ENCODE results near the gene ZBTB44. TPM values are rescaled to one million over a fixed set of nuclear protein-coding genes. Genes with fewer than 3 reads are reported as not detected.
"Not testable (repeated sequence)": the region's sequence is repeated elsewhere in the genome, so short reads cannot be mapped to it uniquely, and the experiment has no call there.

Gene ZBTB44, protein sequence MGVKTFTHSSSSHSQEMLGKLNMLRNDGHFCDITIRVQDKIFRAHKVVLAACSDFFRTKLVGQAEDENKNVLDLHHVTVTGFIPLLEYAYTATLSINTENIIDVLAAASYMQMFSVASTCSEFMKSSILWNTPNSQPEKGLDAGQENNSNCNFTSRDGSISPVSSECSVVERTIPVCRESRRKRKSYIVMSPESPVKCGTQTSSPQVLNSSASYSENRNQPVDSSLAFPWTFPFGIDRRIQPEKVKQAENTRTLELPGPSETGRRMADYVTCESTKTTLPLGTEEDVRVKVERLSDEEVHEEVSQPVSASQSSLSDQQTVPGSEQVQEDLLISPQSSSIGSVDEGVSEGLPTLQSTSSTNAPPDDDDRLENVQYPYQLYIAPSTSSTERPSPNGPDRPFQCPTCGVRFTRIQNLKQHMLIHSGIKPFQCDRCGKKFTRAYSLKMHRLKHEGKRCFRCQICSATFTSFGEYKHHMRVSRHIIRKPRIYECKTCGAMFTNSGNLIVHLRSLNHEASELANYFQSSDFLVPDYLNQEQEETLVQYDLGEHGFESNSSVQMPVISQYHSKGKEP
- 10 to 100 TPM; 35.0 to 39.8 TPM for total RNA-seq

DNA sequence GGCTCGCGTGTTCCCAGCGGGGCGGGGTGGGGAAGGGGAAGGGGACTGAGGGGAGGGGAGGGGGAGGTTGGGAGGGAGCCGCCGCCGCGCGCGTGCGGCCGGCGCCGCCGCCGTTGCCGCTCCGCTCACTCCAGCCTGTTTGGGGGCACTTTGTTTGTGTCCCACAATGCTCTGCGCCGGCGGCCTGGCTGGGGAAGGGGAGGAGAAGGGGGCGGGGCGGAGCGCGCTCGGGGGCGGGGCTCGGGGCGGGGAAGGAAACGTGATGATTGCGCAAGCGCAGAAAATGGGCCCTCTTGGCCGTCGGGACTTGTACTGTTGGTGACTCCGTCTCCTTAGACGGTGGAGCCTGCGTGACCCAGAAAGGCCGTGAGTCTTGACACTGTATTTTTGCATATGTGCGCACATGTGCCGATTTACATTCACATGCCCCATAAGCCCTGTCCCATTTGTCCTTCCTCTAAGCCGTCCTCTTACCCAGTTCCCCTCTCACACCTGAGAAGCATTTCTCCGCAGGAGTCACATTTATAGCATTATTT lies at the start of gene ZBTB44:
TSS of gene ZBTB44 (minus strand) at position 168 of the 536 bp plus-strand sequence. CDS start 53,044 bp downstream, outside the sequence.
- DNase-seq = peak; percentile 92
- no peaks in the 10 kb centered on the region for H3K9me3 Mint-ChIP-seq
- CTCF ChIA-PET = no interaction called here
- no peaks in the 10 kb centered on the region for H3K36me3 Mint-ChIP-seq (ENCODE audit: low read depth)
- H3K27me3 Mint-ChIP-seq (ENCODE audit: low read depth) = no peaks in the 10 kb centered on the region
- H3K4me3 Mint-ChIP-seq = peak within 1 kb of the TSS; percentile 92
- intact Hi-C loops (cut with micrococcal nuclease) = loop anchor here (1.0 to 10.0 kb wide), 8 partner anchors 69 to 1030 kb away; partner anchors contain the start of genes APLP2, NFRKB, SNX19 and TMEM45B
- H3K4me1 Mint-ChIP-seq (ENCODE audit: low read depth) = peaks cover 21% of the 10 kb centered on the region
- peak within 1 kb of the TSS; percentile 94 for H3K27ac Mint-ChIP-seq

DNA sequence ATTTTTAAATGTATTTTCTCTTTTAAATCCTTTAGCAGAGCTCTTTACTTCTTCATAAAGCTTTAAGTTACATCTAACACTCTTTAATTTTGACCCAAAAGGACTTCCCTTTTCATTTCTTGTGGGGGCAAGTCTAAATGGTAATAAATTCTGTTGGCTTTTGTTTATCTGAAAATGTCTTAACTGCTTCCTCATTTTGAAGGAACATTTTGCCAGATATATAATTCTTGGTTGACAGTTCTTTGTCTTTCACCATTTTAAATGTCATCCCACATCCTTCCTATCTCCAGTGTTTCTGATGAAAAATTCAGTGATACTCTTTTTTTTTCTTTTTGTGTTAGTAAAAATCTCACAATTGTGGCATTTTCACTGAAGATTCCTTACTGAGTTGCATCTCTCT lies 44.7 kb upstream of the ZBTB44 start:
- H3K27me3 Mint-ChIP-seq (ENCODE audit: low read depth) = no peaks in the 10 kb centered on the region
- H3K4me3 Mint-ChIP-seq = no peak overlapping the region
- peaks cover 14% of the 10 kb centered on the region for H3K9me3 Mint-ChIP-seq
- H3K27ac Mint-ChIP-seq = no peak overlapping the region
- DNase-seq = no peak
- CTCF ChIA-PET = no interaction called here
- H3K4me1 Mint-ChIP-seq (ENCODE audit: low read depth) = no peaks in the 10 kb centered on the region
- peaks cover 5% of the 10 kb centered on the region for H3K36me3 Mint-ChIP-seq (ENCODE audit: low read depth)
- intact Hi-C loops (cut with micrococcal nuclease) = no loop called here

GRCh38 chr11:130358398-130358797 lies 43.7 kb upstream of the ZBTB44 start:
- peaks cover 16% of the 10 kb centered on the region for H3K9me3 Mint-ChIP-seq
- DNase-seq = no peak
- no peaks in the 10 kb centered on the region for H3K4me1 Mint-ChIP-seq (ENCODE audit: low read depth)
- H3K27me3 Mint-ChIP-seq (ENCODE audit: low read depth) = no peaks in the 10 kb centered on the region
- intact Hi-C loops (cut with micrococcal nuclease) = no loop called here
- H3K36me3 Mint-ChIP-seq (ENCODE audit: low read depth) = peaks cover 5% of the 10 kb centered on the region
- H3K27ac Mint-ChIP-seq = no peak overlapping the region
- no peak overlapping the region for H3K4me3 Mint-ChIP-seq
- CTCF ChIA-PET = no interaction called here

GRCh38 chr11:130347261-130347660 lies 32.5 kb upstream of the ZBTB44 start:
- DNase-seq = no peak
- Mint-ChIP-seq H3K36me3 (ENCODE audit: low read depth) (peaks cover 1% of the 10 kb centered on the region), H3K4me3 (no peak overlapping the region), H3K9me3 (no peaks in the 10 kb centered on the region), H3K27ac (no peak overlapping the region), H3K27me3 (ENCODE audit: low read depth) (no peaks in the 10 kb centered on the region), H3K4me1 (ENCODE audit: low read depth) (no peaks in the 10 kb centered on the region)
- intact Hi-C loops (cut with micrococcal nuclease) = no loop called here
- CTCF ChIA-PET = no interaction called here

DNA sequence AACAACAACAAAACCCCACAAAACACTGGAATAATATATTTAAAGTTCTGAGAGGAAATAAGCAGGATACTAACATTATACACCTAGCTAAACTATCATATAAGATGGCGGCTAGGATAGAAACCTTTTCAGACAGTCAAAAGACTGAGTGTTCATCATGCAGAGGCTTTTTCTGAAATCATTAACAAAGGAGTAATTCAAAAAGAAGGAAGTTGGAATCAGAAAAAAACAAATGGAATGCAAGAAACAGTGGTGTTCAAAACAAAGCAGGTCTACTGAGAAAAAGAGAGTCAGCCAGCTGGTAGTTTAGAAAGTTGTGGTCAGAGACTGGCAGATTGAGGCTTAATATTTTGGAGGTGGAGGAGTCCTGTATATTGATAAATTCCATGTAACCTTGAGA lies 30.1 kb upstream of the ZBTB44 start:
- Mint-ChIP-seq H3K4me1 (ENCODE audit: low read depth) (peaks cover 3% of the 10 kb centered on the region), H3K36me3 (ENCODE audit: low read depth) (peaks cover 3% of the 10 kb centered on the region), H3K4me3 (no peak overlapping the region), H3K27ac (no peak overlapping the region), H3K9me3 (peaks cover 8% of the 10 kb centered on the region), H3K27me3 (ENCODE audit: low read depth) (no peaks in the 10 kb centered on the region)
- no peak for DNase-seq
- CTCF ChIA-PET = interaction anchor here (0.6 to 1.5 kb wide), 3 partner anchors 12 to 50 kb away, joined by 3 to 5 read pairs (median 3); no protein-coding TSS in a partner anchor
- intact Hi-C loops (cut with micrococcal nuclease) = no loop called here

DNA sequence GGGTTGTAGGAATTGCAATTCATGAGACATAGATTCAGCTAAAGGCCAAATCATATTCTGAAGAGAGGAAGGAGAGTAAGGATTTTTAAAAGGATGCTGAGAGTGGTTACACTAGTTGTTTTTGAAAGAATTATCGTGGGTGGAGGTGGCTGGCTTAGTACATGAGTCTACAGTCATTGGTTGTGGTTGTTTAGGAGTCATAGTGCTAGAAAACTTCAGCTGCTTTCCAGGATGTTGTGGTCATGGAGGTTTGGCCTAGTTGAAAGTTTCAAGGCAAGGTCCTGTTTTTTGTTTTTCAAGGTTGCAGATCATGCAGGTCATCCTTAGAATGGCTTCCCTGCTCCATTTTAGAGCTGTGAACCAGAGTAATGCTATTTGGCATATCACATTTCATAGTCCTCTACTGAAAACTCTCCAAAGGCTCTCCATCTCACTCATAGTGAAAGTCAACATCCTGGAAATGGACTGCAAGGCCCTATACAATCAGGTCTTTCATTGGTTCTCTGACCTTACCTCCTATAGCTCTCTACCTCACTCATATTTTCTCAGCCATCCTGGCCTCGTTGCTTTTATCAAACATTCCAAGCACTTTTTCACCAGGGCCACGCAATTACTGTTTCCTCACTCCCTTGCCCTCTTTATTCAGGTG lies 26.1 kb upstream of the ZBTB44 start:
- H3K27me3 Mint-ChIP-seq (ENCODE audit: low read depth) = no peaks in the 10 kb centered on the region
- peaks cover 11% of the 10 kb centered on the region for H3K9me3 Mint-ChIP-seq
- intact Hi-C loops (cut with micrococcal nuclease) = no loop called here
- H3K4me3 Mint-ChIP-seq = no peak overlapping the region
- peak; percentile 10 for DNase-seq
- peaks cover 3% of the 10 kb centered on the region for H3K36me3 Mint-ChIP-seq (ENCODE audit: low read depth)
- no peak overlapping the region for H3K27ac Mint-ChIP-seq
- H3K4me1 Mint-ChIP-seq (ENCODE audit: low read depth) = peaks cover 3% of the 10 kb centered on the region
- CTCF ChIA-PET = interaction anchor here (0.5 kb wide), 1 partner anchor 428 kb away, joined by 4 read pairs; no protein-coding TSS in a partner anchor

GRCh38 chr11:130338667-130339066 lies 23.9 kb upstream of the ZBTB44 start:
- intact Hi-C loops (cut with micrococcal nuclease) = no loop called here
- DNase-seq = no peak

GRCh38 chr11:130337281-130338089 lies 22.8 kb upstream of the ZBTB44 start:
- Mint-ChIP-seq H3K36me3 (ENCODE audit: low read depth) (peaks cover 3% of the 10 kb centered on the region), H3K9me3 (peaks cover 11% of the 10 kb centered on the region), H3K4me3 (no peak overlapping the region), H3K27me3 (ENCODE audit: low read depth) (no peaks in the 10 kb centered on the region), H3K27ac (no peak overlapping the region), H3K4me1 (ENCODE audit: low read depth) (peaks cover 3% of the 10 kb centered on the region)
- DNase-seq = no peak
- intact Hi-C loops (cut with micrococcal nuclease) = no loop called here
- CTCF ChIA-PET = interaction anchor here (0.8 kb wide), 1 partner anchor 14 kb away, joined by 3 read pairs; no protein-coding TSS in a partner anchor

More at GRCh38 chr11:130338667-130339066, 23.9 kb upstream of the ZBTB44 start:
- H3K4me1 Mint-ChIP-seq (ENCODE audit: low read depth) = peaks cover 3% of the 10 kb centered on the region
- no peak overlapping the region for H3K4me3 Mint-ChIP-seq
- CTCF ChIA-PET = interaction anchor here (0.8 kb wide), 1 partner anchor 13 kb away, joined by 3 read pairs; no protein-coding TSS in a partner anchor
- H3K27me3 Mint-ChIP-seq (ENCODE audit: low read depth) = no peaks in the 10 kb centered on the region
- H3K36me3 Mint-ChIP-seq (ENCODE audit: low read depth) = peaks cover 3% of the 10 kb centered on the region
- H3K27ac Mint-ChIP-seq = no peak overlapping the region
- peaks cover 11% of the 10 kb centered on the region for H3K9me3 Mint-ChIP-seq

DNA sequence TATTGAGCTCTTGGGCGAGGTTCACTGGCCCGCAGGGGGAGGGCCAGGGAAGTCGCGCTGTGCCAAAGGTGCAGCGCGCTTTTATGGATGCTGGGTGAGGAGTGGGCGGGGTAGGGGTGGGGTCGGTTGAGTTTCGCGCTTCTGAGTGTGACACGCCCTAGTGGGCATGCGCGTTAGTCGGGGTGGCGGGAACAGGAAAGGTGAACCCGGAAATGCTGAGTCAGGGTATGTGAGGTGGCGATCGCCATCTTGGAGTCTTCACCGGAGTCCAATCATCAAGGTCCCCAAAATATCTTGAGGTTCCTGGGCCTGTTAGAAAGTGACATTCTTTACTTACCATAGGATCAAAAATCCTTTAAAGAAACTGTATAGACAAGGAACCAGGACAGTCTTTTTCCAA lies 16.7 kb upstream of the ZBTB44 start:
- H3K4me1 Mint-ChIP-seq (ENCODE audit: low read depth); DNase-seq; H3K27ac Mint-ChIP-seq; H3K4me3 Mint-ChIP-seq; H3K27me3 Mint-ChIP-seq (ENCODE audit: low read depth); CTCF ChIA-PET; H3K36me3 Mint-ChIP-seq (ENCODE audit: low read depth); H3K9me3 Mint-ChIP-seq; intact Hi-C loops (cut with micrococcal nuclease): not testable (repeated sequence)

GRCh38 chr11:130330101-130330684 lies 15.5 kb upstream of the ZBTB44 start:
- no peak overlapping the region for H3K4me3 Mint-ChIP-seq
- CTCF ChIA-PET = interaction anchor here (0.6 to 1.4 kb wide), 3 partner anchors 12 to 21 kb away, joined by 3 read pairs; no protein-coding TSS in a partner anchor
- H3K36me3 Mint-ChIP-seq (ENCODE audit: low read depth) = peaks cover 2% of the 10 kb centered on the region
- no peak overlapping the region for H3K27ac Mint-ChIP-seq
- no peaks in the 10 kb centered on the region for H3K27me3 Mint-ChIP-seq (ENCODE audit: low read depth)
- DNase-seq = no peak
- intact Hi-C loops (cut with micrococcal nuclease) = no loop called here
- no peaks in the 10 kb centered on the region for H3K4me1 Mint-ChIP-seq (ENCODE audit: low read depth)
- H3K9me3 Mint-ChIP-seq = no peaks in the 10 kb centered on the region

DNA sequence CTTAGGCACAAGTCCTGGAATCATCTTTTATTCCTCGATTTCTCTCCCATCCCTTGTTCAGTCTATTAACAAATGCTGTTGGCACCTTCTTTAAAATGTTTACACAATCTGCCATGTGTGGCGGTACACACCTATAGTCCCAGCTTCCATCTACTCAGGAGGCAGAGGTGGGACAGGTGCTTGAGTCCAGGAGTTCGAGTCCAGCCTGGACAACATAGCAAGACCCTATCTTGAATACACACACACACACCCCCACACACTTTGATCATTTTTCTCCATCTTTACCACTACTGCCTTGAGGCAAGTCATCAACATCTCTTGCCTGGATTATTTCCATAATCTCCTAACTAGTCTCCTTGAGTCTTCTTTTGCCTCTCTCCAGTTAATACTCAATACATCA lies 13.7 kb upstream of the ZBTB44 start:
- H3K4me3 Mint-ChIP-seq = no peak overlapping the region
- H3K9me3 Mint-ChIP-seq = no peaks in the 10 kb centered on the region
- no peaks in the 10 kb centered on the region for H3K4me1 Mint-ChIP-seq (ENCODE audit: low read depth)
- intact Hi-C loops (cut with micrococcal nuclease) = no loop called here
- CTCF ChIA-PET = no interaction called here
- peaks cover 2% of the 10 kb centered on the region for H3K36me3 Mint-ChIP-seq (ENCODE audit: low read depth)
- H3K27ac Mint-ChIP-seq = no peak overlapping the region
- no peaks in the 10 kb centered on the region for H3K27me3 Mint-ChIP-seq (ENCODE audit: low read depth)
- DNase-seq = no peak

Measured in activated naive CD4-positive, alpha-beta T cell treated with anti-CD3 and anti-CD28 coated beads for 36 hours (primary cell).